Neutrophil (primary cell): ENCODE data around the gene COX6A2.

Source experiments
- H3K27ac ChIP-seq: fragments of 200-600 bp; sonication (generic); 2 replicates; pipeline ENCODE4 v1.5.1; 2016; ENCODE audit warnings: mild to moderate bottlenecking, moderate library complexity
- H3K27me3 ChIP-seq: fragments of 200-600 bp; sonication (generic); 2 replicates; pipeline ENCODE4 v1.6.0; 2016; ENCODE audit warnings: mild to moderate bottlenecking
- H3K36me3 ChIP-seq: fragments of 200-600 bp; sonication (generic); 2 replicates; pipeline ENCODE4 v1.5.1; 2017
- H3K4me1 ChIP-seq, 2 experiments: fragments of 200-600 bp in 1 of 2; sonication (generic) in 1 of 2; 1 replicate in 1 of 2; 2 replicates in 1 of 2; pipeline versions ENCODE4 v1.5.1 to v1.6.1; 2013 to 2016; ENCODE audit warnings: low read depth in 1 of 2, low read length in 1 of 2, mild to moderate bottlenecking in 1 of 2, moderate library complexity in 1 of 2; ENCODE audit not compliant: control insufficient read depth in 1 of 2, insufficient read depth in 1 of 2
- H3K4me3 ChIP-seq, 2 experiments: fragments of 200-600 bp in 1 of 2; sonication (generic) in 1 of 2; 1 replicate in 1 of 2; 2 replicates in 1 of 2; pipeline ENCODE4 v1.5.1; 2013 to 2016; ENCODE audit warnings: low read depth in 1 of 2, low read length in 1 of 2, mild to moderate bottlenecking in 1 of 2, moderate library complexity in 1 of 2
- H3K9me3 ChIP-seq: fragments of 200-600 bp; sonication (generic); 2 replicates; pipeline ENCODE4 v1.5.1; 2016
- CTCF ChIP-seq: fragments of 200-600 bp; sonication (generic); IDR thresholded peaks from 2 replicates; pipeline ENCODE4 v1.5.1; 2016; ENCODE audit warnings: antibody characterized with exemption

Gene COX6A2

GRCh38 chr16:31471241-31471874, 43.2 kb upstream of the COX6A2 start:
- peak overlapping the region in 1 of 2 experiments; percentile 38 for H3K4me3 ChIP-seq
- H3K36me3 ChIP-seq = no peaks in the 10 kb centered on the region
- peaks cover 19 to 24% of the 10 kb centered on the region in 2 experiments for H3K4me1 ChIP-seq
- no peak for TF ChIP-seq CTCF
- H3K27ac ChIP-seq = no peak overlapping the region
- peaks cover 57% of the 10 kb centered on the region for H3K27me3 ChIP-seq
- no peaks in the 10 kb centered on the region for H3K9me3 ChIP-seq

GRCh38 chr16:31470615-31471014, 42.5 kb upstream of the COX6A2 start:
- Histone ChIP-seq H3K4me1 (peaks cover 13 to 18% of the 10 kb centered on the region in 2 experiments), H3K27me3 (peaks cover 50% of the 10 kb centered on the region), H3K27ac (no peak overlapping the region), H3K4me3 (no peak overlapping the region), H3K36me3 (no peaks in the 10 kb centered on the region), H3K9me3 (no peaks in the 10 kb centered on the region)
- TF ChIP-seq CTCF = no peak

GRCh38 chr16:31467858-31468257, 39.7 kb upstream of the COX6A2 start:
- Histone ChIP-seq H3K4me3 (no peak overlapping the region), H3K36me3 (peaks cover 13% of the 10 kb centered on the region), H3K9me3 (no peaks in the 10 kb centered on the region), H3K4me1 (peaks cover 13 to 18% of the 10 kb centered on the region in 2 experiments), H3K27me3 (peaks cover 22% of the 10 kb centered on the region), H3K27ac (no peak overlapping the region)
- TF ChIP-seq CTCF = no peak

- Histone ChIP-seq H3K27ac (no peak overlapping the region), H3K27me3 (peaks cover 16% of the 10 kb centered on the region), H3K9me3 (no peaks in the 10 kb centered on the region), H3K36me3 (peaks cover 14% of the 10 kb centered on the region), H3K4me1 (peaks cover 11 to 15% of the 10 kb centered on the region in 2 experiments), H3K4me3 (no peak overlapping the region)
- TF ChIP-seq CTCF = no peak
These were observed 39.1 kb upstream of the COX6A2 start for GRCh38 chr16:31467151-31467773.

GRCh38 chr16:31466381-31466841, 38.3 kb upstream of the COX6A2 start:
- Histone ChIP-seq H3K4me3 (no peak overlapping the region), H3K27me3 (peaks cover 8% of the 10 kb centered on the region), H3K36me3 (peaks cover 18% of the 10 kb centered on the region), H3K9me3 (no peaks in the 10 kb centered on the region), H3K4me1 (peaks cover 6 to 8% of the 10 kb centered on the region in 2 experiments), H3K27ac (no peak overlapping the region)
- TF ChIP-seq CTCF = no peak
